CD4-positive, alpha-beta T cell treated with Interleukin-15 for 4 hours (primary cell): ENCODE measurements around the gene MICOS13.
A peak's percentile ranks its signal among the peaks of the same experiment; 100 is the strongest.
"Not testable (repeated sequence)": the region's sequence is repeated elsewhere in the genome, so short reads cannot be mapped to it uniquely, and the experiment has no call there.

Experiments
- DNase-seq: peaks from one replicate; pipeline ENCODE4 v3.0.0-alpha.2; 2020; ENCODE audit warnings: low spot score

MICOS13 gene

DNA sequence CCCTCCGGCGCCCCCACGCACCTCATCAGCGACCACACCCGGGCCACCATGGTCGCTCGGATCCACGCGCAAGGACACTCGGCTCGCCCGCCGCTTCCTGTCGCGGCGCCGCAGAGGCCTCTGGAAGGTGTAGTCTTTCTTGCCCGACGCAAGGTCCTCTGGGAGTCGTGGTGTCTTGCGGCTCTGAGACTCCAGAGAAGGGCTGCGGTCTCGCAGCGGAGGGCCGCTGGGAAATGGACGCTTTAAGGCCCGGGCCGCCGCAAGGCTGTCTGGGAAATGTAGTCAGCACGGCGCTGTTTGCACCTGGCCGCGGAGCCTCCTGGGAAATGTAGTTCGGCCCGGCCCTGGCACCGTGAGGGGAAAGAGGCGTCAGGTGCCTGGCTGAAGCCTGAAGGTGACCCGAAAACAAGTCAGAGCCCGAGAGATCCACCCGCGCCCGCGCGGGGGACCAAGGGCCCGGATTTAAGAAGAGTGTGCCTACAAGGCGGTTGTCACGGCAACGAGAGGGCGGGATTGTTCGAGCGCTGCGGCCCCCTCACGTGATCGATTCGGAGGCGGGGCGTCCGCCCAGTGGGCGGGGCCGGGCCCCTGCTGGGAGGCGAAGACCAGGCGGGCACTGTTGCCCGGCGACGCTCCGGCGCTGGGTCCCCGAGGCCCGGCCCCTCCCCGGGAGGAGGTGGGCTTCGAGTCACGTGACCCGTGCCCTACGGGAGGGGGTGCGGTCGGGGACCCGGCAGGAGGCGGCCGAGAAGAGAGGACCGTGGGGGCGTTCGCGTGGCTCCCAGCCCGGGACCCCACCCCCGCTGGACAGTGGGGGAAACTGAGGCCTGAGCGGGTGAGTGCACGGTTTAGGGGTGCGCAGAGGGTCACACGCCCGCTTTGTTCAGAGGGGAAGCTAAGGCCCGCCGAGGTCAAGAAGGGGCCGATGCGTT is at the start of gene MICOS13, which contains the start of gene HSD11B1L:
Gene MICOS13 (minus strand): TSS at position 80 of the 932 bp plus-strand sequence. CDS start 30 bp downstream, at position 50.
Gene HSD11B1L (plus strand): TSS at position 591 of the 932 bp plus-strand sequence. CDS start 3,806 bp downstream, outside the sequence.
- DNase-seq: peak; percentile 98

GRCh38 chr19:5727453-5728050 is 47.2 kb upstream of the MICOS13 start:
- DNase-seq: no peak

DNA sequence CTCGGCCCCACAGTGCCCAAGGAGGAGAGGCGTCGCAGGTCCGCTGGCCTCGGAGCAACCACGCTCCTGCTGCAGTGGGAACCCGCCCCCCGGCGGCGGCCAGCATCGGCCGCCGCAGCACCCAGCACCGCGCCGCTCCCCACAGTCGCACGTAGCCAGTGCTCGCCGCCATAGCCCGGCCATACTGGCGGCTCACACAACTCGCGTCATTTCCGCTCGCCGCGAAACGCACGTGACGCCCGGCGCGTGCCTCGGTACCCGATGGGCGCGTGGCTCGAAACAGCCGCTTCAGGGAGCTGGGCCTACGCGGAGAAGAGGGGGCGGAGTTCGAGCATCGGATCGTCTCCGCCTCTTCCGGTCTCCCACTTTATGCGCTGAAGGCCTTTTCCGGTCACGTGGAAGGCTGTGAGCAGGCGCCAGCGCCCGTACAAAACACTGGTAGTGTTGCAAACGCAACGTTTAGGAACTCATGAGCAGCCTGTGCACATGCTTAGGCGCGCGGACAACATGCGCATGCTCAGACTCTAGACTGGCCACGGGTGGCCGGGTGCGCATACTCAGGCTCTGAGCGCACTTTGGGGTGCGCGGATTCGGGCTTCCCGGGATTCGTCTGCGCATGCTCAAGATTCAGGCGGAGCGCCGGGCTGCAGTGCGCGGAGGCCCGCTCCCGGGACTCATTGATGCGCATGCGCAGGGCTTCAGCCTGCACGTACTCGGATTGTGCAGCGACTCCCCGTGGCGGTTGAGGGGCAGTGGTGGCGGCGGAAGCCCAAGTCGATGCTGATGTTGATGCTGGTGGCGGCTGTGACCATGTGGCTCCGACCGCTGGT is 39.9 kb upstream of the MICOS13 start, which contains the start of the genes CATSPERD and LONP1:
Gene CATSPERD (plus strand): TSS at position 677 of the 830 bp plus-strand sequence. CDS start 101 bp downstream, at position 778.
Gene LONP1 (minus strand): TSS at position 186 of the 830 bp plus-strand sequence. CDS start 14 bp downstream, at position 172.
- peak; percentile 98 for DNase-seq

DNA sequence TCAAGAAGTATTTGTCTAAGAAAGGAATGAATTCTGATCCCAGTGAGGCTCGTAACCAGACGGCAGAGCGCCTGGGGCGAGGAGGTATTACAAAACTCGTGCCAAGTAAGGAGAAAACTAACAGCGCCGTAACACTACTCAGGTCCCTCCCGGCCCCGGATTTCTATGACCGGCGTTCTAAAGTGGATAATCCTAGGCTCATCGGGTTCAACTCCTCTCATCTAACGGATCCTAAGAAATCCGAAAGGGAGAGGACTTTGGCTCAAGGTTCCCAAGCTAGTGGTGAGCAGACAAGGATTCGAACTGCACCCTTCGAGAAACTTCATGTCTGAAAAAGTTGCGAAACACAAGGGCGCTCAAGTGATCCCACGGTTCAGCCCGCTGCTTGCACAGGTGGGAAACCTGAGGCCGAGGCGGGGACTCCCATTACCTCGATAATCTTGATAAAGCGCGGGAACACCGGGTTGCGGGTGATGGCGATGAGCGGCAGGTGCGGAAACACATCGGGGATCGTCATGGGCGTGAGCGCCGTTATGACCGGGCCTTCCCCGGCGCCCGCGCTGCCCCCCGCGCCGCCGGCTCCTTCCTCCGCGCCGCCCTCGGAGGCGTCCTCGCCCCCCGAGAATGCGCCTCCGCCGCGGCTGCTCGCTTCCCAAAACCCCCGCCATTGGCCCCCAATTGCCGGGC is 39.1 kb upstream of the MICOS13 start:
- no peak for DNase-seq

DNA sequence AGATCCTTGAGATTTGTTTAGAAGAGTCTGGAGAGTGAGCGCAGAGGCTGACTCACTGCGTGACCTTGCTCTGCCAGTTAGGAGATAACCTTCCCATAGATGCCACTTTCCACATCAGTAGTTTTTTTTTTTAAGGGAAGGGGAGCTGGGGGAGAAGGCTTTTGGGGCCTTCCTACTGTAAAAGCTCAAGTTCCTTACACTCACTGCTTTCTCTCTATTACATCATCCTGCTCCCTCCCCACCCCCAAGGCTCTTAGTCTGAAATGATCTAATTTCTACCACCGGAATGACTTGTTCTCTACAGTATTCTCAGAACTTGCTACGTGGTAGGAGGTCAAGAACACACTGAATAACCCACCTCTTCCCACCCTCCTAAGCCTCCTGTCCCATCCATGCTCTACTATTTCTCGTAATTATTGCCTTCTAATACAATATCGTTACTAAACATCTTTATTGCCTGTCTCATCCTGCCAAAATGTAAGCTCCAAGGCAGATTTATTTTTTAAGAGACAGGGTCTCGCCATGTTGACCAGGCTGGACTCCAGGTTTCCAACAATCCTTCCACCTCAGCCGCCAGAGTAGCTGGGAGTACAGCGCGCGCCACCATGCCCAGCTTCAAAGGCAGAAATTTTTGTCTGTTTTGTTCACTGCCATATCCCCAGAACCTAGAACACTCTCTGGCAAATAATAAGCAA is 38.4 kb upstream of the MICOS13 start:
- DNase-seq: peak; percentile 29

GRCh38 chr19:5718037-5718578 is 37.8 kb upstream of the MICOS13 start:
- DNase-seq: no peak

DNA sequence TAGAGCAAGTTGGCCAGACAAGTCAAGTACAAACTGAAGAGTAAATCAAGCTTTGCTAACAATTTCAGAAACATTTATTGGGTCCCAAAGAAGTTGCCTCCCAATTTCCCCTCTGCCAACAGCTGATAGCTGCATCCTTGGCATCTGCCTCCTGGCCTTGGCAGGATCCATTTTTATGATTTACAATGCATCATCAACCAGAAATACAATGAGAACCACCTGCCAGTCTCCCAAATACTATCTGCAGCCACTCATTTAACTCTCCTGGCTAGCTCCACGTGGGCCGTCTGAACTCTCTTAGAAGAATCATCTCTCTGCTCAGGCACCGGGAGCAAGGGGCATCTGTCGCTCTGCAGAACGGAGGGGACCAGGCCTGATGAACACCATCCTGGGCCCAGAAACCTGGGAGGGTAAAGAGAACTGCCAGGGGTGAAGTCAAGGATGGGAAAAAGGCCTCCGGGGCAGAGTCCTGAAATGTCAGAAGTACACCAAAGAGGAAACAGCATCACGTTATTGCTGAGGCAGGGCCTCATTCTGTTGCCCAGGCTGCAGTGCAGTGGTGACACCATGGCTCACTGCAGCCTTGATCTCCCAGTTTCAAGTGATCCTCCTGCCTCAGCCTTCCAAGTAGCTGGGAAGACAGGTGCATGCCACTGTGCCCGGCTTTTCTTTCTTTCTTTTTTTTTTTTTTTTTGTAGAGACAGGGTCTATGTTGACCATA is 37.1 kb upstream of the MICOS13 start:
- no peak for DNase-seq

DNA sequence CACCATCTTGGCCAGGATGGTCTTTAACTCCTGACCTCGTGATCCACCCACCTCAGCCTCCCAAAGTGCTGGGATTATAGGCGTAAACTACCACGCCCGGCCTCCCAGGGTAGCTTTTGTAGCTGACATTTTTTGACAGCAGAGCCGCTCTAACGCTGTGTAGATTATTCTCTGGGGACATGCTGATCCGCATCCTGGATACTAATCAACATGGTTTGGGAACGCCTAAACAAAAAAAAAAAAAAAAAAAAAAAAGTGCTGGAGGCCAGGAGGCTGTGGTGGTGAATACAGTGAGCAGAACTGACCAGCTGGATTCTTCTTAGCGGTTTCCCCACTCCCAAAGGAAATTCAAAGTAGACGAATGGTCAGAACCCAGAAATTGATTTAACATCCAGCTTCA is 34.5 kb upstream of the MICOS13 start:
- no peak for DNase-seq

DNA sequence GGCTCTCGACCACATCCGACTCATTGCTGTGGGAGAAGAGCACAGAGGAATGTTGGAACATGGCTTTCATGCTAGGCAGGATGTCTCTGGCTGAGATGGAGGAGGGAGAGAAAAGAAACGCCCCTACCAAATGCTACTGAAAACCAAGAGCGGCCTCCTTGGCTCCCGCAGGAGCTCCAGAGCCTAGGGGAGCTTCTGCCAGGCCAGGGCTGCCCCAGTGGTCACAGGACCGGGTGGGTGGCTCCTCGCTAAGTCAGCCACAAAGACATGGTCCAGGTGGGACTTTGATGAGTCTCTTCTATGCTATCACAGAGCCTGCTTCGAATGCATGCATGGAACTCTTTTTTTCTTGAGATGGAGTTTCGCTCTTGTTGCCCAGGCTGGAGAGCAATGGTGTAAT is 32.9 kb upstream of the MICOS13 start:
- DNase-seq: no peak

DNA sequence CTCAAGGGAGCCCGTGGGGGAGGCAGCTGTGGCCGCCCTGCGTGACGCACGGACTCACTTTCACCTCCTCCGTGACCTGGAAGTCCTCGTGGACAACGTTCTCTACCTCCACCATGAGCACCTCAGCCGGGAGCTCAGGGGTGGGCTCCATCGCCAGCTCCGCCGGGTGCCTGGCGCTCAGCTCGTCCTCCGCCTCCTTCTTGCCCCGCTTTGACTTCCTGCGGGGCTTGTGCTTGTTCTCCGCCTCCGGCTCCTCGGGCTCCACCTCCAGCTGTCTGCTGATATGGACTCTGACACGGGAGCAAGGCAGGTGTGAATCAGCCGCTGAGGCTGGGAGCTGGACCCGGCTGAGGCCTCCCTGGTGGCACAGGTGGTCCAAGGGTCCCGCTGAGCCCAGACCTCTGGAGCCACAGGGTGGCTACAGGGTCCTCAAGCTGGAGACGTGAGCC is 31.4 kb upstream of the MICOS13 start:
- no peak for DNase-seq

DNA sequence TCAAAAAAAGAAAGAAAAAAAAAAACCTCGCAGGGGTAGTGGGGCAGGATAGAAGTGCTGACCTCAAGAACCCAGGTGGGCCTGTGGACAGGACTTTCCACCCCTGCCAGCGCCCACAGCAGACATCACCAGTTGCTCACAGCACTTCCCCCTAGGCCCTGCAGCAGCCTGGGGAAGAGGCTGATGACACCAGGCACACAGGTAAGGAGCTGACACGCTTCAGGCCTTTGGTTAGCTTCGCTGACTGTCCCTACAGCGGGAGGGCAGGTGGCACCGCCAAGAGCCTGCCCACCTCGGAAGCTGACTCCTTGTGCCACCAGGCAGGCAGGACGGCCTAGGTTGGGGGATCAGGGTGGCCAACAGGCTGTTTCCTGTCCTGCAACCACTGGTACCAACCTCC is 30.7 kb upstream of the MICOS13 start:
- DNase-seq: no peak

DNA sequence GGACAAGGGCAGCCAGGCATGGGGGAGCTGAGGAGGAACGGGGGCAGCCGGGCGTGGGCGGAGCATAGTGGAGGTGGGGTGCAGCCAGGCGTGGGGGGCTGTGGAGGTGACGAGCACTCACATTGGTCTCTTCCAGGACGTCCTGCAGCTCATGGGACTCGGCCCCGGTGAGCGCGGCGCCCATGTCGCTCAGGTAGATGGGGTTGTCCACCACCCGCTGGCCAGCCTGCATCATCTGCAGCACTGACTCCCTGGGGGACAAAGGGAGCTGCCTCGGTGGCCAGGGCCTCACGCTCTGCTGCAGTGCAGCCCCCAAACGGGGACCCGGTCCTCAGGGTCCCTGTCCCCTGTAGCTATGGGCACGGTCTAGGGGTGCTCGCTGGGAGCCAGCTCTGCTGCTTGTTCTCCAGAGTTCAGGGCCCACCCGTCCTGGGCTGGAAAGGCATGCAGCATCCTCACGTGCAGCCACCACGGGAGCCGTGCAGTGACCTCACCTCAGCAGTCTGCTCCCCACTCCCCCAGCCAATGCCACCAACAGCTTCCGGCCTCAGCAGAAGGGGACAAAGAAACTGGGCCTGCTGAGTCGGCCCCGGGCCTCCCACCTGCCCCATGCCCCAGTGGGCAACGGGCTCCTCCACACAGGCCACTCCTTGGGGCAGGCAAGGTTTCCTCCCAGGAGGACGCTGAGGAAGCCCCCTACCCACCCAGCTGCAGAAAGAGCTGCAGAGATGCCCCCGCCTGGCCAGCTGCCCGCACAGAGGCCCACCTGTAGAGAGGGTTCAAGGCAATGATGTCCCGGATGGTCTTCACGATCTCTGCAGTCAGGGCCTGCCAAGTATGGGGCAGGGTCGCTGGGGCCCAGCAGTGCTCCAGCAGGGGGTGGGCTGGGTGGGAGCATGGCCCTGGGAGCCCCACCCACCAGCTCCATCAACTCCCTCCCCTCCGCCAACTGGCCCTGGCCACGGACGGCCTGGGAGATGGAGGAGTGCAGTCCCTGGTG is 27.6 kb upstream of the MICOS13 start:
- no peak for DNase-seq

DNA sequence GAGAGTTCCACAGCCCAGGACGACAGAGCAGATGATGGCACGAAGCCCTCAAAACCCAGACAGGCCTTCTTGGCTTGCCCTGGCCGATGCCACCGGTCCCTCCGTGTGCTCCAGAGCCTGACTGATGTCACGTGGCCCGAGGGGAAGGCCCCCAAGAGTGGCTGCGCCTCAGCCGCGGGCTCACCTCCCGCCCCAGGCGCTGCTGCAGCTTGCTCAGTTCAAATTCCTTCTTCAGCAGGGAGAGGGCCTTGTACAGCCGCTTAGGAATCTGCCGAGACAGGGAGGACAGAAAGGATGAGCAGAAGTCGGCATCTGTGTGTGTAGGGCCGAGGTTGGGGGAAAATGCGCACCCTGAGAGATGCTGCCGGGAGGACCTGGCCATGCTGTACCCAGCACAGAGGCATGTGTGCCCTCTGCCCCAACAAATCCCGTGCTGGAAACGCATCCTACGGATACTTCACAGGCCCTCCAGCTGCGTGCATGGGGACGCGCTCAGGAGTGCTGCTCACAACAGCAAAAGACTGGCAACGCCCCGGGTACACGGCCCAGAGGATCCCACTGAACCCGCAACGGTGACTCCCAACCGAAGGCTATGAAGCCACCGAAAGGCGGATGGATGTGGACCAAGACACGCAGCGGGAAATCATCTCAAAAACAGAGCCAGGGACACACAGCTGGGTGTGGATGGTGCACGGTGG is 26.7 kb upstream of the MICOS13 start:
- DNase-seq: no peak

DNA sequence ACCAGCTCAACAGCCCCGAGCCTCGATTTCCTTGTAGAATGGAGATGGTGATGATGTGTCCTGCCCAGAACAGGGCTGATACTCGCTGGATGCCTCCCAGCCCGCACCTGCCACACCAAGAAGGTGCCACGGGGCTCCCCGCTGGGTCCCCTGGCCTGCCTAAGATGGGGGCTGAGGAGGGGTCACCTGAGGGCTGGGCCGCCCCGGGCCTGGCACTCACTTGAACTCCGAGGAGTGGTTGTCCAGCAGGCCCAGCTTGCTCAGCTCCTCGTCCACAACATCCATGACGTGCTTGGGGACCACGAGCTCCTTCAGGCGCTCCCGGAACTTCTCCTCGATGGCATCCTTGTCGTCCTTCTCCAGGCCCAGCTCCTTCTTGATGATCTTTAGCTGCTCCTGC is 25.2 kb upstream of the MICOS13 start:
- DNase-seq: no peak

GRCh38 chr19:5703819-5704818 is 23.8 kb upstream of the MICOS13 start:
- no peak for DNase-seq

DNA sequence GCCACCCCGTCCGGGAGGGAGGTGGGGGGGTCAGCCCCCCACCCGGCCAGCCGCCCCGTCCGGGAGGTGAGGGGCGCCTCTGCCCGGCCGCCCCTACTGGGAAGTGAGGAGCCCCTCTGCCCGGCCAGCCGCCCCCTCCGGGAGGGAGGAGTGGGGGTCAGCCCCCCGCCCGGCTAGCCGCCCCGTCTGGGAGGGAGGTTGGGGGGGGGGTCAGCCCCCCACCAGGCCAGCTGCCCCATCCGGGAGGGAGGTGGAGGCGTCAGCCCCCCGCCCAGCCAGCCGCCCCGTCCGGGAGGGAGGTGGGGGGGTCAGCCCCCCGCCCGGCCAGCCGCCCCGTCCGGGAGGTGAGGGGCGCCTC is 21.7 kb upstream of the MICOS13 start:
- not testable (repeated sequence) for DNase-seq
